HG03103 (cell line): ENCODE data around the gene BATF3.
"Not testable (repeated sequence)": the region's sequence is repeated elsewhere in the genome, so short reads cannot be mapped to it uniquely, and the experiment has no call there.

ENCODE experiments used
- ATAC-seq: cut with Tn5 transposase; IDR thresholded peaks from one replicate; pipeline ENCODE4 v1.9.1; 2021; ENCODE audit warnings: low read depth; ENCODE audit not compliant: unreplicated experiment

Gene BATF3, protein sequence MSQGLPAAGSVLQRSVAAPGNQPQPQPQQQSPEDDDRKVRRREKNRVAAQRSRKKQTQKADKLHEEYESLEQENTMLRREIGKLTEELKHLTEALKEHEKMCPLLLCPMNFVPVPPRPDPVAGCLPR

DNA sequence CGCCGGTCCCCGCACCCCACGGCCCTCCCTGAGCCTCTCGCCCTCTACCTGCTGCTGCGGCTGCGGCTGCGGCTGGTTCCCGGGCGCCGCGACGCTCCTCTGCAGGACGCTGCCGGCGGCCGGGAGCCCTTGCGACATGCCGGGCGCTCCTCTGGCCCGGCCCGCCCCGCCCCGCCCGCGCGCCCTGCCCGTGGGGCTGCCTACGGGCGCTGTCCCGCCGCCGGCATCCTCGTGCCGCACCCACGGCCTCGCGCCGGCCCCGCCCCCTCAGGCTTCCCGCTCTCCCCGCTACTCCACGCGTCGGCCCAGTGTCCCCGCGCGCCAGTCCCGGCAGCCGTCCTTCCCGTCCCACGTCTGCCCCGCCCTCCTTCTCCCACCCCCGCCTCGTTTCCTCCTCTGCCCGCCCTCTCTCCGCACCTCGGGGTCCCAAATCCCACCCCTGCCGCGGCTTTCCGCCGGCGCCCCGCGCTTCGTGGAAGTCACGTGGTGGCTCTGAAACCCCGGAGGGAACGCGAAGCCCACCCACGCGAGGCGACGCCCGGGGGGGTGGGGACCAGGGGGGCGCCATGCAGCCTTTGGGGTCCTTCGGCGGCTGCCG, at the start of gene BATF3:
TSS of gene BATF3 (minus strand) at position 216 of the 598 bp plus-strand sequence. CDS start at position 138, 78 bp downstream.
- peak; percentile 20 for ATAC-seq

DNA sequence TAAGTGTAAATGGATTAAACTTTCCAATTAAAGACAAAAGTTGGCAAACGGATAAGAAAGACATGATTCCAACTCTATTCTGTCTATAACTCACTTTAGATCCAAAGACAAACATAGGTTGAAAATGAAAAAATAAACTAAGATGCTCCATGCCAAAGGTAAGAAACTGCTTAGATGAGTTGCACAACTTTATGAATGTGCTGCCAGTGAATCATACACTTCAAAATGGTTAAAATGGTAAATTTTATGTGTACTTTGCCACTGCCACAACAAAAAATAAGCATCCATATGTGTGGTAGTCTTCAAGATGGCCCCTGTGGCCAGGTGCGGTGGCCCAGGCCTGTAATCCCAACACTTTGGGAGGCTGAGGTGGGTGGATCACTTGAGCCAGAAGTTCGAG, 46.9 kb upstream of the BATF3 start:
- no peak for ATAC-seq

- ATAC-seq, result no peak
Measured at GRCh38 chr1:212745303-212745702, 45.7 kb upstream of the BATF3 start.

DNA sequence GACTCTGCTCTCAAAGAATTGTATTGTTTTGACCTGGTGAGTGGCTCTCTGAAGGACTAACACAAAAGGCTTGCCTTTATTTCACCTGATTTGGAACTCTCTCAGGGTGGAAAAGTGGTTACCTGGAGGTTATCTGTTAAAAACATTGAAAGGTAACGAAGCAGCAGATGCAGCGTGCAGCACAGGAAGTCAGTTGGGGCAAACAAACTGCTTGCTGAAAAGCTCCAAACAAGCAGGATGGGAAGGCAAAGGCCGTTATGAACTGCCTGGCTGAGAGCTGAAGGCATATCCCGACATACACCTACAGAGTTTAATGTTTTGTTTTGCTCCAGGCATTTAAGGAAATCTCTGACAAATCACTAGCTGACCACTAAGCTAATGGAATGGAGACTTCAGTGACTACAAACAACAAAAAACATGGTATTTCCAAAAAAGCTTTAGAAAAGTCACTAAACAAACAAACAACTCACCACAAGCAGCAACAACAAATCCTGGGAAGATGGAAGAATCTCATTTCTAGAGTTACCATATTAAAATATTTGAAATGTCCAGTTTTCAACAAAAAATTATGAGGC, 44.3 kb upstream of the BATF3 start:
- ATAC-seq, result no peak

DNA sequence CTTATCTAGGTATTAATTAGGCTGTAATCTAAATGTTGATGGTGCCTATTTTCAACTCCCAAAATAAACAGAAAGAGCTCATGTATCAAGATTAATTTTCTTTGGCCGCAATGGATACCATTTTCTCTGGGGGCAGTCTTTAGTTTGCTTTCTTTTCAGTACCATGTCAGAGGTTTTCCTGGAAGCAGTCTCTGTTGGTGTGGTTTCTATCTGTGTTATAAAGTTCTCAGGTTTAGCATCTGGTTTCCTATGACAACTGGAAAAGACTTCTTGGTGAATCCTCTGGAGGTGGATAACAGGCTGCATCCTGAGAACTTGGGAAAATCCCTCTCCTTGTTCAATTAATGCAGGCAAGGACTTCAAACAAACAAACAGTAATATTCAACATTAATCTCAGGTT, 38.7 kb upstream of the BATF3 start:
- no peak for ATAC-seq

DNA sequence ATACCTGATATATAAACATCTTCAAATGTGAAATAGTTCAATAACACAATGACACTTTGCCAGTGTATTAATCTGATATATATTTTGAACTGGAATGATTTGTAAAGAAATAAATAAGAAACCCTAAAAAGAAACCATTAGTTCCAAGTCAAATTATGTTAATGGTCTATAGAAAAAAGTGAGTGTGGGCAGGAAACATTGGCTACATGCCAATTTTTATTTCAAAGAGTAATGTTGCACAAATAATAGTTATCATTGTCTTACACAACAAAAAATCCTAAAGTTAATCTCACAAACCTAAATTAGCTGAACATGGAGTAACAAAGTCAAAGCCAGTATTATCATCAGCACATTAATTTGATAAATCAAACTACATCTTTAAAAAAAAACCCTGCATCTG, 37.9 kb upstream of the BATF3 start:
- ATAC-seq, result no peak

- no peak for ATAC-seq
Measured at GRCh38 chr1:212733109-212733508, 33.5 kb upstream of the BATF3 start.

- ATAC-seq, result no peak
Measured at GRCh38 chr1:212731630-212732029, 32.0 kb upstream of the BATF3 start.

DNA sequence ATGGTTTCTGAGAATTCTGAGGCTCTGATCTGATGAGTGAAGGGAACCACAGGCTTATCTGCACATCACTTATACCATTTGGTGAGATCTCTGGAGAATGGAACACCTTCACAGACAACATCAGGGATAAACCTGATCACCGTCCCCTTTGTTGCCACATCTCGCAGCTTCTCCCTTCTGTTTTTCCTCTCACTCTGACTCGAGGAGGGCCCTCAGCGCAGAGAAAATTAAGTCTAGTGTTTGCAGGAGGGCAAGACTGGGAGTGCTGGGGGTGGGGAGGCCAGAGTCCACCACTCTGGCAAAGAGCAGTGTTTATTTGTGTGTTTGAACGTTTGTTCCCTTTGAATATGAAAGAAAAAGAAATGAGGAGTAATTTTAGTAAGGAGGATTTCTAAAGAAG, 29.0 kb upstream of the BATF3 start:
- ATAC-seq, result no peak

GRCh38 chr1:212727386-212728181, 27.9 kb upstream of the BATF3 start:
- ATAC-seq, result no peak

- not testable (repeated sequence) for ATAC-seq
Measured at GRCh38 chr1:212724679-212725078, 25.0 kb upstream of the BATF3 start.

DNA sequence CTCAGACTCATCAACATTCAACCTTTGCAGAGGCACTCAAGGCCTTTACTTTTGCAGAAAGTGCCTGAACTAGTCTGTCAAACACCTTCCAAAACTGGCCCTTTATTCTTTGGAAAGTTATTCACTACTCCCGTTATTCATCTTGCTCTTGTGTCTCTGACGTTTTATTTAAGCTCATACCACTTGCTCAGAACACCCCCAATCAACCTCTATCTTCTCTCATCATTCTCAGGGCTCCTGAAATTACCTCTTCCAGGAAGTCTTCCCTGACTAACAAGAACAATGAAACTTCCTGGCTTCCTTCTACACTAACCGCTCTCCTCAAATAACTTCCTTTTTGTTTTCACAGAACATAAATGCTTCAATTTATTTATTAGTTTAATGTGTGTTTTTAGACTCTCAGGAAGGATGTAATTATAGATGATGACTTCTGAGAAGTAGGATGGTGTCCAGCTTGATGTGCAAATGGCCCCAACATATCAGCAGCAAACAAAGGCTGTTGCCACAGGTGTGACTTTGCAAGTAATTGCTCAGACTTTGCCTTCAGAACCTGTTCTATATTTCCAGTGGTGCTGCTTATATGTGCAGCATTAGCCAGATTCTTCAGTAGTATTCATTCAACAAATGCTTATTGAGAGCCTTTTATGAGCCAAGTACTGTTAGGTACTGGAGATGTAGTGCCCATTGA, 22.8 kb upstream of the BATF3 start:
- no peak for ATAC-seq

- no peak for ATAC-seq
Measured at GRCh38 chr1:212721388-212722247, 22.0 kb upstream of the BATF3 start.

DNA sequence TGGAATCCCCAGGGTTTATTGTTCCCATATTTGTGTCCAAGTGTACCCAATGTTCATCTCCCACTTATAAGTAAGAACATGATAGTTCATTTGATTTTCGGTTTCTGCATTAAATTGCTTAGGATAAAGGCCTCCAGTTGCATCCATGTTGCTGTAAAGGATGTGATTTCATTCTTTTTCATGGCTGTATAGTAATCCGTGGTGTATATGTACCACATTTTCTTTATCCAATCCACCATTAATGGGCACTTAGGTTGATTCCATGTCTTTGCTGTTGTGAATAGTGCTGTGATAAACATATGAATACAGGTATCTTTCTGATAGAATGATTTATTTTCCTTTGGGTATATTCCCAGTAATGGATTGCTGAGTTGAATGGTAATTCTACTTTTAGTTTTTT, 20.0 kb upstream of the BATF3 start:
- no peak for ATAC-seq

DNA sequence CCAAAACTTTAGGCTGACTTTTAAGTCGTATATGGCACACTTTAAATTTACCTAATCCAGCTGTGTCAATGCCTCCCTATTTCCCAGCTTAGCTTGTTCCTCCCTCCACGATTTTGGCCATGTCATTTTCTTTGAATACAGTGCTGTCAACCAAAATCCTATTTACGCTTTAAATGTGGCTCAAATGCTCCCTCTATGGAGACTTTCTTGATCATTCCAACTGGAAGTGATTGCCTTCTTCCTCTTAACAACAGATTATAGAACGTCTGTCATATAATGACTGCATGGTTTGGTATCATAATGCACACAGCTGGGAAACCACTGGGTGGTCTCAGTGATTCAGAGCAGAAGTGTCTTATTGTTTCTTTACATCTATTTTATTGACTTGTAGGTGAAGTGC, 18.9 kb upstream of the BATF3 start:
- no peak for ATAC-seq

DNA sequence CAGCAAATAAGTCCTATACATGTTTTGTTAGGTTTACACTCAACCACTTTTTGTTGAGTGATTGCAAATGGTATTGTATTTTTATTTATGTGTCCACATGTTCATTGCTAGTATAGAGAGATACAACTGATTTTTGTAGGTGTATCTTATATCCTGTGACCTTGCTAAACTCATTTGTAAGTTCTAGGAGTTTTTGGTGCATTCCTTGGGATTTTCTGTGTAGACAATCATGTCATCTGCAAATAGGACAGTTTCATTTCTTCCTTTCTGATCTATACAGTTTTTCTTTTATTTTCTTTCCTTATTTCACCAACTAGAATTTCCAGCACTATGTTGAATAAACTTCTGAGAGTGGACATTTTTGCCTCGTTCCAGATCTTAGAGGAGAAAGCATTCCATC, 16.5 kb upstream of the BATF3 start:
- ATAC-seq, result no peak

GRCh38 chr1:212713465-212714136, 14.0 kb upstream of the BATF3 start:
- no peak for ATAC-seq

GRCh38 chr1:212712451-212713303, 13.0 kb upstream of the BATF3 start:
- no peak for ATAC-seq

DNA sequence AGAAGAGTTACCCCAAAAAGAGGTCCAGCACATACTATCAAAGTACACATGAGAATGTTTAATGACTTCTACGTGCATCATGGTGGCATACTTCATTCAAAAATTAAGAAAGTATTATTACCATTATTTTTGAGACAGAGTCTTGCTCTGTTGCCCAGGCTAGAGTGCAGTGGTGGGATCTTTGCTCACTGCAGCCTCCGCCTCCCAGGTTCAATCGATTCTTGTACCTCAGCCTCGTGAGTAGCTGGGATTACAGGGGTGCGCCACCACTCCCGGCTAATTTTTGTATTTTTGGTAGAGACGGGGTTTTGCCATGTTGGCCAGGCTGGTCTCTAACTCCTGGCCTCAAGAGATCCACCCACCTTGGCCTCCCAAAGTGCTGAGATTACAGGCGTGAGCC, 12.3 kb upstream of the BATF3 start:
- ATAC-seq, result not testable (repeated sequence)
